Adipocyte (in vitro differentiated cells): ENCODE measurements around the gene PPY.

Experiments
- DNase-seq: peaks from one replicate; pipeline ENCODE4 v3.0.0-alpha.2; 2015; ENCODE audit warnings: low read depth
- H3K27me3 ChIP-seq: replicated peaks from 2 replicates; pipeline ENCODE4 v1.7.0; 2013; ENCODE audit warnings: mild to moderate bottlenecking, low read length, moderate library complexity; ENCODE audit not compliant: control insufficient read depth, insufficient read depth
- H3K36me3 ChIP-seq: 2 replicates; pipeline ENCODE4 v1.7.0; 2013; ENCODE audit warnings: low read length, mild to moderate bottlenecking, moderate library complexity; ENCODE audit not compliant: control insufficient read depth, insufficient read depth, severe bottlenecking
- H3K4me1 ChIP-seq: 2 replicates; pipeline ENCODE4 v1.7.0; 2013; ENCODE audit warnings: mild to moderate bottlenecking, low read length, moderate library complexity; ENCODE audit not compliant: control insufficient read depth, insufficient read depth
- H3K4me3 ChIP-seq: 2 replicates; pipeline ENCODE4 v1.7.0; 2013; ENCODE audit warnings: mild to moderate bottlenecking, low read length, moderate library complexity
- H3K9ac ChIP-seq: 2 replicates; pipeline ENCODE4 v1.7.0; 2013; ENCODE audit warnings: mild to moderate bottlenecking, low read length, moderate library complexity
- H3K9me3 ChIP-seq: 2 replicates; pipeline ENCODE4 v1.7.0; 2013; ENCODE audit warnings: mild to moderate bottlenecking, low read length, moderate library complexity; ENCODE audit not compliant: control insufficient read depth

PPY gene

GRCh38 chr17:43913584-43913983, 28.7 kb downstream of the PPY start:
- DNase-seq = no peak
- peaks cover 16% of the 10 kb centered on the region for H3K27me3 ChIP-seq
- no peaks in the 10 kb centered on the region for H3K36me3 ChIP-seq
- no peak overlapping the region for H3K4me3 ChIP-seq
- H3K9ac ChIP-seq = no peak overlapping the region
- no peaks in the 10 kb centered on the region for H3K4me1 ChIP-seq
- no peaks in the 10 kb centered on the region for H3K9me3 ChIP-seq

DNA sequence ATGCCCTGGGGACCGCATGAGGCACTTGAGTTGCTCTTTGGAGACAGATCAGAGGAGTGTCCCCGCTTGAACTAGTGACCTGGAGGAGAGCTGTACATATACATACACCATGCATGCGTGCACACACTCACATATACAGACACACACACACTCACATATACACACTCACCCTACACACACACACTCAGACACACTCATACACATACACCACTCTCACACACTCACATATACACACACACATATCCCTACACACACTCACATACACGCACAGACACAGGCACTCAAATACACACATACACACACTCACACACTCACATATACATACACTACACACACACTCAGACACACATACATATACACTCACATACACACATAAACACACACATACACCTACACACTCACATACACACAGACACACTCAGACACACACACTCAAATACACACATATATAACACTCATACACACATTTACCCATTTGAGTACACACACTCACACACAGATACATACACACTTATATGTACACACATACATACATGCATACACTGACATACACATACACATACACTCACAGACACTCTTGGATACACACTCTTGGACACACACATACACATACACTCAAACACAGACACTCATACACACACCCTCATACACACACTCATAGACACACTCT, 29.5 kb downstream of the PPY start:
- Histone ChIP-seq H3K27me3 (peaks cover 12% of the 10 kb centered on the region), H3K9ac (no peak overlapping the region), H3K36me3 (no peaks in the 10 kb centered on the region), H3K4me1 (peaks cover 2% of the 10 kb centered on the region), H3K4me3 (no peak overlapping the region), H3K9me3 (no peaks in the 10 kb centered on the region)
- DNase-seq = no peak

- no peak for DNase-seq
- H3K36me3 ChIP-seq = no peaks in the 10 kb centered on the region
- H3K9me3 ChIP-seq = no peaks in the 10 kb centered on the region
- H3K27me3 ChIP-seq = peaks cover 12% of the 10 kb centered on the region
- no peak overlapping the region for H3K4me3 ChIP-seq
- no peak overlapping the region for H3K9ac ChIP-seq
- H3K4me1 ChIP-seq = peaks cover 5% of the 10 kb centered on the region
Observed at GRCh38 chr17:43911904-43912303, 30.4 kb downstream of the PPY start.

- Histone ChIP-seq H3K36me3 (no peaks in the 10 kb centered on the region), H3K27me3 (peaks cover 12% of the 10 kb centered on the region), H3K4me3 (no peak overlapping the region), H3K9ac (no peak overlapping the region), H3K4me1 (peaks cover 12% of the 10 kb centered on the region), H3K9me3 (no peaks in the 10 kb centered on the region)
- DNase-seq = no peak
Observed at GRCh38 chr17:43909537-43910231, 32.6 kb downstream of the PPY start.

DNA sequence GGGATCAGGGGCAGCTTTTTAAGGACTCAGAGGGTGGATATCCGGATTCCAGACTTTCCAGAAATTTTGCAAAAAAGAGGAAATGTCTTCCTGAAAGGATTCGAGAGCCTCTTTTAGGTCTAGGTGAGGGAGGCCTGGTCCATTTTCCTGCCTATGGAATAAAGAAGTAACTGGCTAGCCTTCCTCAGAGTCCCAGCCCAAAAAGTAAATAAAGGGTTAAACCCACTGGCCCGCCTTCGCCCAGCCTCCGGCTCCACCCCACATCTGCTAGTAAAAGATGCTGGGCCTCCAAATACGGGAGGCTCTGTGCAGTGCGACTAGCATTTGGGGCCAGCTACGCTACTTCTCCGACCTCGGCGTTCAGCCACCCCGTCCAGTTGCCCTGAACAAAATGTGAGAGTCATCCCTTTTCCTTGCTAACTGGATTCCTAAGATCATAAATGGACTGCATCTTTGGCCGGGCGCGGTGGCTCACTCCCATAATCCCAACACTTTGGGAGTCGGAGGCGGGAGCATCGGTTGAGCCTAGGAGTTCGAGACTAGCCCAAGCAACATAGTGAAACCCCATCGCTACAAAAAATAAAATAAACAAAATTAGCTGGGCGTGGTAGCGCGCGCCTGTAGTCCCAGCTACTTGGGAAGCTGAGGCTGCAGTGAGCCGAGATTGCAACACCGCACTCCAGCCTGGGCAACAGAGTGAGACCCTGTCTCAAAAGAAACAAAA, 34.1 kb downstream of the PPY start:
- peak overlapping the region; percentile 83 for H3K4me3 ChIP-seq
- H3K9ac ChIP-seq = peak overlapping the region; percentile 78
- peak; percentile 84 for DNase-seq
- peaks cover 12% of the 10 kb centered on the region for H3K4me1 ChIP-seq
- H3K9me3 ChIP-seq = no peaks in the 10 kb centered on the region
- H3K36me3 ChIP-seq = no peaks in the 10 kb centered on the region
- H3K27me3 ChIP-seq = peaks cover 10% of the 10 kb centered on the region

DNA sequence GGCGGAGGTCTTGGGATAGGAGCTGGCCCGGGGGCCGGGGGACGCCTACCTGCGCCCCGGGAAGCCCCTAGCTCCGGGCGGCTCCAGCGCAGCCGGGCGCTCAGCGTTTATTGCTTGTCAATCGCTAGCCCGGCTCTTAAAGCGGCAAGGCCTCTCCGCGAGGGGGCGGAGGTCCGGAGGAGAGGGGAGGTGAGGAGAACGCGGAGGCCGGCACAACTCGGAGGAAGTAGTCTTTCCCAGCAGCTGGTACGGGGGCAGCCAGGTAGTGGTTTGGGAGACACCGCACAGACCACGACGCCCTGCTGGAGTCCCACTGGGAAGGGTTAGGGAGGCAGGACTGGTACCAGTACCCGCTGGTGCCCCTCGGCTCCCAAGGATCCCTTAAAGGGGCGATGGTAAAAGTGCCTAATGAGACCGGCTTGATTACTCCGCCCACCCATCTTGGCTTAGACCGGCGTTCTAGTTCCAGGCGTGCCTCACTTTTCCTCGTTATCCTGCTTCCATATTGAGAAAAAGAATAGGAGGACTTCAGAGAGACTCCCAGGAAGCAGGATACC, 34.8 kb downstream of the PPY start, which contains the start of gene MPP2:
TSS of gene MPP2 (minus strand) at position 112 of the 557 bp plus-strand sequence. CDS start 3,076 bp downstream, outside the sequence.
- peak; percentile 93 for DNase-seq
- Histone ChIP-seq H3K9ac (peak within 1 kb of the TSS; percentile 78), H3K4me1 (peaks cover 12% of the 10 kb centered on the region), H3K9me3 (no peaks in the 10 kb centered on the region), H3K36me3 (no peaks in the 10 kb centered on the region), H3K4me3 (peak within 1 kb of the TSS; percentile 83), H3K27me3 (peaks cover 8% of the 10 kb centered on the region)

DNA sequence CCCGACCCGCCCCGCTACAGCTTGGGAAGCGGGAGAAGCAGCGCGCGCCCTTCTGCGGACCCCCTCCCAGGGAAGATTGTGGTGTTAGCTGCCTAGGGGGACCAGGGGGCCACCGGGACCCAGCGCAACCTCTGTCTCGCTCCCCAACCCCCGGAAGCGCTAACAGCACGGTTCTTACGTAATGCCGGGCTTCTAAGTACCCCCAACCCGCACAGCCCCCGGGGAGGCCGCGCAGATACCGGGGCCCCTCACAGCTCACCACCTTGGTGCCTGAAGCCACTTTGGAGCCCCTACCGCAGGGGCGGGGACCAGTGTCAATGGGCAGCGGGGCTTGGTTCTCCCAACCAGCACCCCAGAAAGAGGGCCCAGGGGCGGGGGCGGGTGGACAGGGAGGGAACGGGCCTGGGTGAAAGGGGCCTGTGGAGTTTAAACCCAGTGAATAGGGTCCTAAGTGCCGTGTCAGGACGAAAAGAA, 35.3 kb downstream of the PPY start:
- peak overlapping the region; percentile 78 for H3K9ac ChIP-seq
- H3K4me1 ChIP-seq = peaks cover 12% of the 10 kb centered on the region
- H3K27me3 ChIP-seq = peaks cover 7% of the 10 kb centered on the region
- H3K36me3 ChIP-seq = no peaks in the 10 kb centered on the region
- no peaks in the 10 kb centered on the region for H3K9me3 ChIP-seq
- DNase-seq = no peak
- H3K4me3 ChIP-seq = peak overlapping the region; percentile 83

GRCh38 chr17:43905985-43906852, 36.1 kb downstream of the PPY start:
- peak; percentile 78 for DNase-seq
- Histone ChIP-seq H3K9me3 (no peaks in the 10 kb centered on the region), H3K27me3 (no peaks in the 10 kb centered on the region), H3K4me3 (peak overlapping the region; percentile 83), H3K4me1 (peaks cover 12% of the 10 kb centered on the region), H3K36me3 (no peaks in the 10 kb centered on the region), H3K9ac (no peak overlapping the region)

GRCh38 chr17:43905400-43905984, 36.8 kb downstream of the PPY start:
- Histone ChIP-seq H3K36me3 (no peaks in the 10 kb centered on the region), H3K9me3 (no peaks in the 10 kb centered on the region), H3K4me3 (no peak overlapping the region), H3K27me3 (no peaks in the 10 kb centered on the region), H3K9ac (no peak overlapping the region), H3K4me1 (peaks cover 17% of the 10 kb centered on the region)
- no peak for DNase-seq

DNA sequence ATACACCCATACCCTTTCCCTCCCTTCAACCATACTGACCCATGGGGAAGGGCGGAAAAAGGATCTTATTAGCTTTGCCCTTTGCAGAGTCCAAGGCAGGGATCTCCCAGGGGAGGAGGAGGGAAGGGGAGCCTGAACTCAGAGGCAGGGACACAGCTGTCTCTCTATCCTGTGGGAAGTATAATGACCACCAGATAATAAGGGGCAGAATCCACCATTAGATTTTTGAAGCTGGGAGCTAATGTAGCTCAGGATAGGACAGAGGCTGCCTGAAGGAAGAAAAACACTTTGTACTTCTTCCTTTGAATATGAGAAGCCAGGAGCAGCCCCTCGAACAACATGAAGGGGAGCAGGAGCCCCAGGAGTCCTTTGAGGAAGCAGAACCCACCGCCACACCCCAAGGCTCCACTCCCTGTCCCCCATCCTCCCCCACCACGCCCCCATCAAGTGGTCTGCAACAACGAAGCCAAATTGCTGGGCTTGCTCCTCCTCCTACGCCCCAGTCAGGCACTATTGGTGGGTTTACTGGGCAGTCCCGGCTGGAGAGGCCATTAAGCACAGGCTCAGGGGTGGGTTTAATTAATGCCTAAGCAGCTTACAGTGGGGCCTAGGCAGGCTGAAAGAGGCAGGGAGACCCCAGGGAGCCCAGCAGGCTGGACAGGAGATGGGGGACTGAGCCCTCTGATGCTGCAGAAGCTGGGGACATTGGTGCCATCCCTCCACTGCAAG, 40.3 kb downstream of the PPY start:
- Histone ChIP-seq H3K9ac (no peak overlapping the region), H3K4me3 (no peak overlapping the region), H3K27me3 (no peaks in the 10 kb centered on the region), H3K36me3 (no peaks in the 10 kb centered on the region), H3K4me1 (peaks cover 13% of the 10 kb centered on the region), H3K9me3 (no peaks in the 10 kb centered on the region)
- DNase-seq = no peak
